GM12878 (cell line): Measurements from ENCODE around the gene CAB39.

Experiments used
- CBFB ChIP-seq: IDR thresholded peaks from 2 replicates; pipeline ENCODE4 v1.6.1; 2016; ENCODE audit warnings: antibody characterized with exemption, low read depth
- CEBPB ChIP-seq, 2 experiments: fragments of 150-350 bp in 1 of 2; IDR thresholded peaks; 2 replicates each; pipeline ENCODE4 v1.6.1; 2012 to 2014; ENCODE audit warnings: low read depth in 2 of 2, low read length in 2 of 2, borderline replicate concordance in 1 of 2, inconsistent platforms in 1 of 2
- EP300 ChIP-seq, 2 experiments: fragments of 150-350 bp in 1 of 2; IDR thresholded peaks; 2 replicates each; pipeline ENCODE4 v1.6.1; 2011 to 2012; ENCODE audit warnings: low read depth in 2 of 2, low read length in 2 of 2, borderline replicate concordance in 1 of 2, improper control_type of control experiment in 1 of 2, inconsistent platforms in 1 of 2; ENCODE audit not compliant: control insufficient read depth in 1 of 2
- HCFC1 ChIP-seq: fragments of 150-350 bp; IDR thresholded peaks from 2 replicates; pipeline ENCODE4 v1.6.1; 2014; ENCODE audit warnings: low read length
- KDM1A ChIP-seq: fragments of 200-600 bp; sonication (generic); IDR thresholded peaks from 2 replicates; pipeline ENCODE4 v1.6.1; 2016; ENCODE audit warnings: borderline replicate concordance
- NBN ChIP-seq: fragments of 450-650 bp; IDR thresholded peaks from 2 replicates; pipeline ENCODE4 v1.6.1; 2016
- POLR2A ChIP-seq: IDR thresholded peaks from 2 replicates; pipeline ENCODE4 v1.6.1; 2011; ENCODE audit warnings: low read depth, mild to moderate bottlenecking, low read length
- SIN3A ChIP-seq: IDR thresholded peaks from 2 replicates; pipeline ENCODE4 v1.6.1; 2012; ENCODE audit warnings: low read depth, low read length, improper control_type of control experiment
- SRF ChIP-seq, 2 experiments: IDR thresholded peaks; 2 replicates each; pipeline ENCODE4 v1.6.1; 2011; ENCODE audit warnings: low read depth in 2 of 2, low read length in 2 of 2, mild to moderate bottlenecking in 1 of 2, moderate library complexity in 1 of 2
- TAF1 ChIP-seq: IDR thresholded peaks from 2 replicates; pipeline ENCODE4 v1.6.1; 2011; ENCODE audit warnings: mild to moderate bottlenecking, low read depth, low read length, borderline replicate concordance
- ZNF207 ChIP-seq: fragments of 450-650 bp; IDR thresholded peaks from 2 replicates; pipeline ENCODE4 v1.6.1; 2014; ENCODE audit warnings: antibody characterized with exemption, mild to moderate bottlenecking, borderline replicate concordance
- TF ChIP-seq, protein P1 (sequence below): fragments of 450-650 bp; IDR thresholded peaks from 2 replicates; pipeline ENCODE4 v1.6.1; 2017; ENCODE audit warnings: mild to moderate bottlenecking
- TF ChIP-seq, protein P2 (sequence below): IDR thresholded peaks from 2 replicates; pipeline ENCODE4 v1.6.1; 2012; ENCODE audit warnings: low read depth, low read length, improper control_type of control experiment
- TF ChIP-seq, protein P3 (sequence below), 3 experiments: IDR thresholded peaks in 2 of 3; conservative IDR thresholded peaks in 1 of 3; 2 replicates each; pipeline ENCODE4 v1.5.1; 2011; ENCODE audit warnings: low read depth in 3 of 3, low read length in 3 of 3, mild to moderate bottlenecking in 3 of 3, control low read depth in 2 of 3, moderate library complexity in 2 of 3, inconsistent platforms in 1 of 3, mixed read lengths in 1 of 3; ENCODE audit not compliant: control insufficient read depth in 2 of 3, insufficient read depth in 1 of 3; ENCODE audit errors: extremely low read depth in 1 of 3

DNA sequence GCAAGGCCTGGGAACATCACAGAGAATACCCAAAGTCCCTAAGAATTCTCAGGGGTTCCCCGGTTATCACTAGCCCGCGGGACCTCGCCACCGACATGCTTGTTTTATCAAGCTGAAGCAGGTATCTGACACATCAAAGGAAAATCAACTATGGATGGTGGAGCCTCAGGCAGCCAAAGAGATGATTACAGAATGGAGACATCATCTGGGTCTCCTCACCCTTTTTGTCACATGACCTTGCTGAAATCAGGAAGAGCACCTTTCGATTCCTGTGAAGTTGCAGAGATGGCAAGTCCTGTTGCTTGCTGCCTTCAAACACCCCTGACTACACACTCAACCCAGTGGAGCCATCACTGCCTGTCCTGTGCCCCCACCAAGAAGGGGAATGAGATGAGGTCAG is 19.2 kb upstream of the CAB39 start:
- TF ChIP-seq HCFC1: no peak
- no peak for TF ChIP-seq SIN3A
- no peak for TF ChIP-seq EP300 (IDR thresholded peaks at IDR 0.05; ENCODE audit: borderline replicate concordance in 1 of 2, control insufficient read depth in 1 of 2, low read depth in 2 of 2, low read length in 2 of 2)
- no peak for TF ChIP-seq ZNF207
- TF ChIP-seq TAF1: no peak
- no peak for TF ChIP-seq NBN
- TF ChIP-seq, protein P1, sequence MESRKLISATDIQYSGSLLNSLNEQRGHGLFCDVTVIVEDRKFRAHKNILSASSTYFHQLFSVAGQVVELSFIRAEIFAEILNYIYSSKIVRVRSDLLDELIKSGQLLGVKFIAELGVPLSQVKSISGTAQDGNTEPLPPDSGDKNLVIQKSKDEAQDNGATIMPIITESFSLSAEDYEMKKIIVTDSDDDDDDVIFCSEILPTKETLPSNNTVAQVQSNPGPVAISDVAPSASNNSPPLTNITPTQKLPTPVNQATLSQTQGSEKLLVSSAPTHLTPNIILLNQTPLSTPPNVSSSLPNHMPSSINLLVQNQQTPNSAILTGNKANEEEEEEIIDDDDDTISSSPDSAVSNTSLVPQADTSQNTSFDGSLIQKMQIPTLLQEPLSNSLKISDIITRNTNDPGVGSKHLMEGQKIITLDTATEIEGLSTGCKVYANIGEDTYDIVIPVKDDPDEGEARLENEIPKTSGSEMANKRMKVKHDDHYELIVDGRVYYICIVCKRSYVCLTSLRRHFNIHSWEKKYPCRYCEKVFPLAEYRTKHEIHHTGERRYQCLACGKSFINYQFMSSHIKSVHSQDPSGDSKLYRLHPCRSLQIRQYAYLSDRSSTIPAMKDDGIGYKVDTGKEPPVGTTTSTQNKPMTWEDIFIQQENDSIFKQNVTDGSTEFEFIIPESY: no peak
- TF ChIP-seq CEBPB (IDR thresholded peaks at IDR 0.05; ENCODE audit: borderline replicate concordance in 1 of 2, low read depth in 2 of 2, low read length in 2 of 2): no peak
- TF ChIP-seq POLR2A: no peak
- TF ChIP-seq, protein P2, sequence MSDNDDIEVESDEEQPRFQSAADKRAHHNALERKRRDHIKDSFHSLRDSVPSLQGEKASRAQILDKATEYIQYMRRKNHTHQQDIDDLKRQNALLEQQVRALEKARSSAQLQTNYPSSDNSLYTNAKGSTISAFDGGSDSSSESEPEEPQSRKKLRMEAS: no peak
- TF ChIP-seq, protein P3, sequence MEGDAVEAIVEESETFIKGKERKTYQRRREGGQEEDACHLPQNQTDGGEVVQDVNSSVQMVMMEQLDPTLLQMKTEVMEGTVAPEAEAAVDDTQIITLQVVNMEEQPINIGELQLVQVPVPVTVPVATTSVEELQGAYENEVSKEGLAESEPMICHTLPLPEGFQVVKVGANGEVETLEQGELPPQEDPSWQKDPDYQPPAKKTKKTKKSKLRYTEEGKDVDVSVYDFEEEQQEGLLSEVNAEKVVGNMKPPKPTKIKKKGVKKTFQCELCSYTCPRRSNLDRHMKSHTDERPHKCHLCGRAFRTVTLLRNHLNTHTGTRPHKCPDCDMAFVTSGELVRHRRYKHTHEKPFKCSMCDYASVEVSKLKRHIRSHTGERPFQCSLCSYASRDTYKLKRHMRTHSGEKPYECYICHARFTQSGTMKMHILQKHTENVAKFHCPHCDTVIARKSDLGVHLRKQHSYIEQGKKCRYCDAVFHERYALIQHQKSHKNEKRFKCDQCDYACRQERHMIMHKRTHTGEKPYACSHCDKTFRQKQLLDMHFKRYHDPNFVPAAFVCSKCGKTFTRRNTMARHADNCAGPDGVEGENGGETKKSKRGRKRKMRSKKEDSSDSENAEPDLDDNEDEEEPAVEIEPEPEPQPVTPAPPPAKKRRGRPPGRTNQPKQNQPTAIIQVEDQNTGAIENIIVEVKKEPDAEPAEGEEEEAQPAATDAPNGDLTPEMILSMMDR (IDR thresholded peaks at IDR 0.05 in 2 of 3, conservative IDR thresholded peaks at IDR 0.05 in 1 of 3; ENCODE audit: control insufficient read depth in 2 of 3, extremely low read depth in 1 of 3, insufficient read depth in 1 of 3, low read depth in 3 of 3, low read length in 3 of 3): no peak
- no peak for TF ChIP-seq SRF (IDR thresholded peaks at IDR 0.05; ENCODE audit: low read depth in 2 of 2, low read length in 2 of 2)
- TF ChIP-seq CBFB: no peak
- no peak for TF ChIP-seq KDM1A
